Amygdala (tissue), 56 donors: ENCODE results near the gene ACACB.
A peak's percentile ranks its signal among the peaks of the same experiment; 100 is the strongest.

Experiments
- DNase-seq, 56 donors: peaks; one replicate each; lab custom pipeline; 2025; lab: John Stamatoyannopoulos, UW

The ACACB gene

DNA sequence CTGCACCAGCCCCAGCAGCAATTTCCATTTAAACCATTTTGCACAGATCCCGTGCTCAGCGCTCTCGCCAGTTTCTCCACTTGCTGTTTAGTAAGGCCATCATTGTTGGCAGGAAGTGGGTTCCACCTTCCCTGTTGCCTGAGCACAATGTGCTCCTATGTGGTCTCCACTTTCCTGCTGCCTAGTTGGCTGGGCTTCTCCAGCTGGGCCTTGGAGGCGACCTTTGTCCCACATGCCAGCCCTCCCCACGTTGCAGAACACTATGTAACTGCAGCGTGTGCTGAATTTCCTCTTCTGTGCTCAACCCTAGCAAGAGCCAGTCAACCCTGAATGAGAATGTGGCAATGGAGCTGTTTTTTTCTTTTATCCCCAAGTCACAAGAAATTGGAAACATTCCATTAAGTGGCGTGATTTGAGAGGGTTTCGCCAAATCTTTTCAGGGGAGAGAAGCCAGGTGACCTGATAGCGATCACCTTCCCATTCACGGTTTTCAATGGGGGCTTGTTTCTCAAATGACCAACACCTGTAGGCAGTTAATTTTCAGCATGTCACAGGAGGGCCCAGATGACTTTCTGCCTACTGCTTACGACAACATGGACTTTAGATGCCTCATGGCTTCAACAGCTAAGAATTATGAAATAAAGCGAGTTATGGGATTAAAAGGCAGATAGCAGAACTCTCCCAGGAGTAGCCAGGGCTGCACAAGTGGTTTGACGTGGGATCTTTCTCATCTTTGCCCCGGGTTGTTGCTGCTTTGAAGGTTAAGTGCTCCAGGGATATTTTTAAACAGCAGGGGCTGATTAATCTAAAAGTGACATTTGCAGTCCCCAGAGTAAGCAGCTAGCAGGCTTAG is at the start of gene ACACB:
TSS of gene ACACB (plus strand) at position 830 of the 853 bp plus-strand sequence. CDS start 22,819 bp downstream, outside the sequence.
- DNase-seq, result peak in 52 of 56 donors; percentile 12 to 92 (median 66)

DNA sequence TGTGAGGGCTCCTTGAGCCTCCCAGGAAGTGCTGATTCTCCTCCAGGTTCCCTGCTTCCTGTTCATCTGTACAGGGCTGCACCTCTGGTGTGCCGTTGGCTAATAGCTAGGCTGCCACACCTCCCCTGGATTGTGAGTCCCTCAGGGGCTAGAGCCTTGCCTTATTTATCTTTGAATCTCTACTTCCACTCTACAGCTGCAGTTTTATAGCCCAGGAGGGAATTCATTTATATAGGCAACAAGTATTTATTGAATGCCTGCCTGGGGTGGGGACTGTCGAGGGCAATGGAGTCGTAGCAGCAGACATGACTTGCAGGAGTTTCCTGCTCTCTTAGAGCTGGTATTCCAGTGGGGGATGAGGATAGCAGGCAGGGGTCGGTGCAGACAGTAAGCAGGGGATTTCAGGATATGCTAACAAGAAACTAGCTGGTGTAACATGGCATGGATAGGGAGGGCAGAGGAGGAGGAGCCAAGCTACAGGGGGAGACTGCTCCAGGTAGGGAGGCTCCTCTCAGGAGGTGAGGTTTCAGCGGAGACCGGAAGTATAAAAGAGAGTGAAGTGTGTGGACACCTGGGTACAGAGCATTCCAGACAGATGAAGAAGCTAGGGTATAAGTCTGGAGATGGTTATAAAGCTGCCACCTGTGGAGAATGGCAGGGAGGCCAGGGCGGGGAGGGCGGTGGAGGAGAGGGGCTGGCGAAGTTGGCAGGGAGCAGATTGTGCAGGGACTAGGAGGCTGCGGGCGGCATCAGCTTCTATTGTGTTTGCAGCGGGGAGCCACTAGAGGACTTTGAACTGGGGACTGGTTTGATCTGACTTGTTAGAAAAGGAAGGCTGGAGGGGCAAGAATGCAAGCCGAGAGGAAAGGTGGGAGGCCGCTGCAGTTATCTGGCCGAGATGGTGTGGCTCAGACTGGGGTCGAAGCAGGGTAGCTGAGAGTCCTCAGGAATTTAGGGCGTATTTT is 46.8 kb upstream of the ACACB start:
- no peak for DNase-seq

DNA sequence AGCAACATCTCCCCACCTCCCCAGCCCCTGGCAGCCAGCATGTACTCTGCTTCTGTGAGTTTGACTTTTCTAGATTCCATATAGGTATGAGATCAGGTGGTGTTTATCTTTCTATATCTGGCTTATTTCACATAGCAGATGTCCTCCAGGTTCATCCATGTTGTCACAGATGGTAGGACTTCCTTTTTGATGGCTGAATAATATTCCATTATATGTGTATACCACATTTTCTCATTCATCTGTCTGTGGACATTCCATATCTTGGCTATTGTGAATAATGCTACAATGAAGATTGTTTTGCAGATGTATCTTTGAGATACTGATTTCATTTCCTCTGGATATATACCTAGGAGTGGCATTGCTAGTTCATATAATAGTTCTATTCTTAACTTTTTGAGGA is 41.5 kb upstream of the ACACB start:
- no peak for DNase-seq

DNA sequence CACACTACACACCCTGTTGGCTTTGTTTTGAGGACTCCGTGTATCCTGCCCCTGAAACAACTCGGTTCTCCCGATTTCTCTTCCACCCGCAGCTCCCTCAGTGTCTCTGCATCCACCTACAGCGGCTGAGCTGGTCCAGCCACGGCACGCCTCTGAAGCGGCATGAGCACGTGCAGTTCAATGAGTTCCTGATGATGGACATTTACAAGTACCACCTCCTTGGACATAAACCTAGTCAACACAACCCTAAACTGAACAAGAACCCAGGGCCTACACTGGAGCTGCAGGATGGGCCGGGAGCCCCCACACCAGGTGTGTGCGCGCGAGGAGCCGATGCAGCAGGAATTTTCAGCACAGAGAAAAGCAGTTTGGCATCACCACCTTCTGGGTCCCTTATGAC is 33.6 kb upstream of the ACACB start:
- peak in 5 of 56 donors; percentile 4 to 35 (median 13) for DNase-seq

- DNase-seq, result no peak
Observed at GRCh38 chr12:109084425-109084824, 32.0 kb upstream of the ACACB start.

DNA sequence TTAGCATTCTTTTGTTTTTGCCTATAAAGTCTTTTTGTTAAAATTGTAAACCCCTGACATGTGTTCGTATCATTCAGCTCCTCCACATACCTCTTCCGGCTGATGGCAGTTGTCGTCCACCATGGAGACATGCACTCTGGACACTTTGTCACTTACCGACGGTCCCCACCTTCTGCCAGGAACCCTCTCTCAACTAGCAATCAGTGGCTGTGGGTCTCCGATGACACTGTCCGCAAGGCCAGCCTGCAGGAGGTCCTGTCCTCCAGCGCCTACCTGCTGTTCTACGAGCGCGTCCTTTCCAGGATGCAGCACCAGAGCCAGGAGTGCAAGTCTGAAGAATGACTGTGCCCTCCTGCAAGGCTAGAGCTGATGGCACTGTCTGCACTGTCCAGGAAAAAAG is 30.8 kb upstream of the ACACB start:
- DNase-seq, result no peak

DNA sequence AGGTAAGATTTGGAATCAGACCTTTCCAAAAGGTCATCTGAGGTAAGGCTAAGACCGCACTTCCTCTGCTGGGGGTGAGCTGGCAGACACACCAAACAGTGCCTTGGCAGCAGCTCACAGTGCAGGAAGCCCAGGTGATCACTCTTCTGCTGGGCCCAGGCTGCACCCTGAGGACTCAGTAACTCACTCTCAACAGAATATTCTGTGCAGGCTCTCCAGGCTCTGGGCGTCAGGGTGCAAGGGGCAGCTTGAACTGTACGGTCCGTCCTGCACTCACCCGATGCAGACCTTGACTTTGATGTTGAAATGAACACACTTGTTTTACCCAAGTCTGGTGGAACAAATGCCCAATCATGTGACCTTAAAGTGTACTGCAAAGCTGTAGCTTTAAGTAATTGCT is 29.1 kb upstream of the ACACB start:
- DNase-seq, result no peak

DNA sequence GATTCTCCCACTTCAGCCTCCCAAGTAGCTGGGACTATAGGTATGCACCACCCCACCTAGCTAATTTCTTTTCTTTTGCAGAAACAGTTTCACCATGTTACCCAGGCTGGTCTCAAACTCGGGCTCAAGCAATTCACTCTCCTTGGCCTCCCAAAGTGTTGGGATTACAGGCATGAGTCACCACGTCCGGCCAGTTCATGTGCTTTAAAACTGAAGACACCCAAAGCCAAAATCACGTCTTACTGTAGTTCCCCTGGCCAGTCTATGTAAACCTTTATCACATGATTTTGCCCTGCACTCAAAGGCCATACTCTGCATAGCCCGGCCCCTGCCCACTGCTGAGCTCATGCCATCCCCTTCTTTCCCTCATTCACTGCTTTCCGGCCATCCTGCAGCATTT is 27.6 kb upstream of the ACACB start:
- DNase-seq, result no peak

- no peak for DNase-seq
Observed at GRCh38 chr12:109089683-109090082, 26.7 kb upstream of the ACACB start.

DNA sequence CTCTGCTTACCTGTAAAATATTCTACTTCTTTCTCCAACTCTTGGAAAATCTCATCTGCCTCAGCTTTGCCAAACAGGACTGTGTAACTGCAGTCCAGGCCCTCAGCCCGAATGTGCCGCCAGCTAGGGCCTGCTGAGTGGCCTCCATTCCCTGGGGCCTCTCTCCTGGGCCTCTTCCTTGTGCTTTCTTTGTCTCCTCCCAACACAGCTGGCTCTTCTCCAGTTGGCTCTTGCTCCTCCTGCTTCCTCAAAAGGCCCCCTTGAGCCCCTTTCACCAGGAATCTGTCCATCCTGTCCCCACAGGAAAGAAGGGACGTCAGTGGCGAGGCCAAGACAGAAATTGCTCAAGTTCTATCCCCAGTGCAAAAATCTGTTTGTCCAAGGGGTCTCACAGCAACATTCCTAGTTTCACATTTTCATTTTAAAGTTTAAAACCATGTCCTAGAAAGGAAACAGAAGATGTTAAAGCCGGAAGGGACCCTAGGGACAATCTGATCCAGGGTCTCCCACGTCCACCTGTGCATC is 23.8 kb upstream of the ACACB start:
- no peak for DNase-seq

DNA sequence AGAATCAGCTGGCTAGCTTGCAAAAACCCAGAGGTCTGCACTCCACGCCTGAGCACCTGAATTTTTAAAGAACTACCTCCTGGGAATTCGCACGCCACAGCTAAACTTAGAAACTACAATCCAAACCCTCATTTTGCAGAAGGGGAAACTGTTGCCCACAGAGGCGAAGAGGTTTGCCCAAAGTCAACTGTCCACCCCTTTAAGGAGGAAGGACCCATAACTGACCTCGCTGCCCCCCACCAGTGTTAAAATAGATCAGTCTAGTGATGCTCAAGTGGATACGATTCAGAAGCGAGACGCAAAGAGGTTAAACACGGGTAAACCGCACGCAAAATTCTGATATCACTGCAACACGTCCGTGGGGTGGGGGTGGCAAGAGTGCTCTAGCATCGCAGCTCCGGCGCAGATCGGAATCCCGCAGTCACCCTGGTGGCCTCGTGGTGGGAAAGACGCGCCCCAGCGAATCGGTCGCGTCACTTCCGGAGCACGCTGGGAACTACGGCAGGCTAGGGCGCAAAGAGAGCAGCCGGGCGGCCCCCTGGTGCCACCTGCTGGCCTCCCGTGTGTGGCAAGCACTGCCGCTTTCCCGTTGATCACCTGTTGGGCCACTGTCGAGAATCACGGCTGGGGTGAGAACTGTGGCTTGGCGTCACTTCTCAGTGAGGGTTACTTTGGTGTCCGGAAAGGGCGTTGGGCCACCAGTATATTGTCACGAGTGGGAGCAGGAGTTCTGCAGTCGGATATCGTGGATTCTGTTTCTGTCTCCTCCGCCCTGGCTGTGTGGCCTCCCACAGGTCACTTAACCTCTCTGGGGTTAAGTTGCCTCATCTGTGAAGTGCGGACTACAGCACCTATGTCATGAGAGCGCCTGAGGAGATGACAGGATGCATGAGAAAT is 23.1 kb upstream of the ACACB start, which contains the start of gene ALKBH2:
TSS of gene ALKBH2 (minus strand) at position 451 of the 897 bp plus-strand sequence. CDS start 686 bp downstream, outside the sequence.
- peak; percentile 39 to 97 (median 84) for DNase-seq

DNA sequence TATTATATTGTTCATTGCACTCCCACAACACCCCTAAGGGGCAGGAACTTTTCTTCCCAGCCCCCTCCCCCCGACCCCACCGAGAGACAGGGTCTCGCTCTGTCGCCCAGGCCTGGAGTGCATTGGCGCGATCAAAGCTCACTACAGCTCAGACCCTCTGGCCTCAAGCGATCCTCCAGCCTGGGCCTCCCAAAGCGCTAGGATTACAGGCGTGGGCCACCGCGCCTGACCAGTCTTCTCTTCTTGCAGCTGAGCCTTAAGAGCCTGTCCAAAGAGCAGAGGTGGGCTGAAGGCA is 19.3 kb upstream of the ACACB start:
- no peak for DNase-seq

GRCh38 chr12:109097435-109098182 is 18.8 kb upstream of the ACACB start, which contains the start of gene UNG:
Gene UNG (plus strand): TSS chr12:109097597. CDS start chr12:109097680, 83 bp downstream.
- peak; percentile 56 to 98 (median 94) for DNase-seq

DNA sequence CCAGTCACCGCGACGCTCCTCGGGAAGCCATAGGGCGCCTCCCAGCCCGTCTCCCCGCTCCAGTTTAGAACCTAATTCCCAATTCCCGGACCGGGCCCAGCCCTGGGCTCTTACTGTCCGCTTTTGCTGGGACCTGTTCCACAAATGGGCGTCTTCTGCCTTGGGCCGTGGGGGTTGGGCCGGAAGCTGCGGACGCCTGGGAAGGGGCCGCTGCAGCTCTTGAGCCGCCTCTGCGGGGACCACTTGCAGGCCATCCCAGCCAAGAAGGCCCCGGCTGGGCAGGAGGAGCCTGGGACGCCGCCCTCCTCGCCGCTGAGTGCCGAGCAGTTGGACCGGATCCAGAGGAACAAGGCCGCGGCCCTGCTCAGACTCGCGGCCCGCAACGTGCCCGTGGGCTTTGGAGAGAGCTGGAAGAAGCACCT is 18.2 kb upstream of the ACACB start:
- peak in 1 of 56 donors; percentile 74 for DNase-seq

DNA sequence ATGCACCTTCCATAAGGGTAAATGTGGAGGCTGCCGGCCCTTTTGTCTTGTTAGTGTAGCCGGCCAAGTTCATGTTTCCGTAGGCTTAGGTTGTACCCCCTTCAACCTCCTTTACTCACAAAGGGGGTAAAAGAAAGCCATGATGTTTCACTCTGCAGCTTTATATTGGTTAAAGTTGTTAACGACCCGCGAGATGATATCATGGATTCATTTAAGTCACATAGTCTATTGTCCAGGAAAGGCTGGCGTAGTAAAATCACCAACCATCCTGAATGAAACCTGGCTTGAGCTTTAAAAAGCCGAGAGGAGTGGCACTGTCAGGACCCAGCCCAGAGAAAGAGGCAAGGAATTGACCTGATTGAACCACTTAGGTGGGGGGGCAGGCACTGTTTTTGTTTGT is 17.7 kb upstream of the ACACB start:
- no peak for DNase-seq

GRCh38 chr12:109099431-109100020 is 16.9 kb upstream of the ACACB start:
- no peak for DNase-seq

DNA sequence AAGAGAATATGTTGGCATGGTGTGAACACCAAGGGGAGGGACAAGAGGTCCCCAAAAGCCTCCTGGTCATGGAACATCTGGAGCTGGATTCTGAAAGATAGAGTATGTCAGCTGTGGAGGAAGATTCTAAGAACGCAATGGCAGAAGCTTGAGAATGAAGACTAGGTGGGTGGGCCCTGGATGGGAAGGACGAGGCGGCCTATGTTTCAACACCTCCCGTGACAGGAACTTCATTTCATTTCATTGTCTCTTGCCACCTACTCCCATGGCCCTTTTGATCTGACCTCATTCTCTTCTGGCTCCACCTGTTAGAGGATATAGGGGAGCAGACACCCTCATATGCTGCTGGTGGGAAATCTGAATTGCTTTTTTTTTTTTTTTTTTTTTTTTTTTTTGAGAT is 15.6 kb upstream of the ACACB start:
- no peak for DNase-seq

GRCh38 chr12:109102491-109102890 is 13.9 kb upstream of the ACACB start:
- DNase-seq, result no peak

GRCh38 chr12:109105176-109105575 is 11.2 kb upstream of the ACACB start:
- DNase-seq, result no peak
